Ectodermal cell (in vitro differentiated cells): ENCODE data around the gene BFSP2. TPM values are rescaled to one million over a fixed set of nuclear protein-coding genes. Genes with fewer than 3 reads are reported as not detected.

ENCODE experiments used
- H3K27ac ChIP-seq: 2 replicates; pipeline ENCODE4 v1.7.0; 2013; ENCODE audit warnings: mild to moderate bottlenecking, low read depth, low read length; ENCODE audit not compliant: insufficient read depth, poor library complexity, severe bottlenecking
- H3K27me3 ChIP-seq: 2 replicates; pipeline ENCODE4 v1.7.0; 2013; ENCODE audit warnings: mild to moderate bottlenecking, low read length; ENCODE audit not compliant: insufficient read depth, control insufficient read depth, poor library complexity, severe bottlenecking
- H3K36me3 ChIP-seq: one replicate; pipeline ENCODE4 v1.7.0; 2013; ENCODE audit warnings: low read length; ENCODE audit not compliant: control insufficient read depth, insufficient read depth
- H3K4me1 ChIP-seq: one replicate; pipeline ENCODE4 v1.7.0; 2013; ENCODE audit warnings: low read length; ENCODE audit not compliant: control insufficient read depth, insufficient read depth
- H3K4me3 ChIP-seq: 2 replicates; pipeline ENCODE4 v1.7.0; 2013; ENCODE audit warnings: low read depth, low read length, control low read depth; ENCODE audit not compliant: insufficient read depth
- H3K9me3 ChIP-seq: 2 replicates; pipeline ENCODE4 v1.7.0; 2013; ENCODE audit warnings: mild to moderate bottlenecking, low read length, moderate library complexity; ENCODE audit not compliant: control insufficient read depth
- WGBS, 2 experiments: methylation state at CpG; one replicate each; pipeline ENCODE4 v1.1.7; 2013; ENCODE audit warnings: missing lambda C conversion rate in 2 of 2; 5-methylcytosine and 5-hydroxymethylcytosine counted together
- polyA plus RNA-seq, 4 experiments: library from polyadenylated mRNA; stranded (reverse); fragments of 50-300 nt; gene quantifications; one replicate each; pipeline ENCODE4 v1.2.3, GENCODE V29; 2013

BFSP2 gene
- polyA plus RNA-seq (2013, experiment 1 of 4), result 2.3 TPM
- 0.71 TPM for polyA plus RNA-seq (2013, experiment 2 of 4)
- 0.53 TPM for polyA plus RNA-seq (2013, experiment 3 of 4)
- polyA plus RNA-seq (2013, experiment 4 of 4), result 1.2 TPM

- H3K4me1 ChIP-seq, result peaks cover 12% of the 10 kb centered on the region
- WGBS, 2 experiments, result 94 to 96% methylated on average over 15 of the region's 15 CpGs
These were observed at the start of gene BFSP2 for GRCh38 chr3:133400006-133400515. TSS of gene BFSP2 (plus strand) at chr3:133400056. CDS start at chr3:133400084, 28 bp downstream.

GRCh38 chr3:133354721-133355120, 45.1 kb upstream of the BFSP2 start:
- WGBS, 2 experiments, result 95 to 97% methylated on average over 3 to 4 of the region's 4 CpGs
- Histone ChIP-seq H3K36me3 (no peaks in the 10 kb centered on the region), H3K4me3 (no peak overlapping the region), H3K27ac (no peak overlapping the region), H3K4me1 (peaks cover 5% of the 10 kb centered on the region), H3K9me3 (no peaks in the 10 kb centered on the region), H3K27me3 (no peaks in the 10 kb centered on the region)

More at GRCh38 chr3:133400006-133400515, at the start of gene BFSP2:
- Histone ChIP-seq H3K27ac (no peak within 1 kb of the TSS), H3K36me3 (no peaks in the 10 kb centered on the region), H3K9me3 (no peaks in the 10 kb centered on the region), H3K4me3 (no peak within 1 kb of the TSS), H3K27me3 (no peaks in the 10 kb centered on the region)

- peaks cover 10% of the 10 kb centered on the region for H3K4me1 ChIP-seq
- H3K36me3 ChIP-seq, result no peaks in the 10 kb centered on the region
- WGBS, 2 experiments, result 89 to 93% methylated on average over 2 of the region's 2 CpGs
- H3K9me3 ChIP-seq, result no peaks in the 10 kb centered on the region
- no peak overlapping the region for H3K4me3 ChIP-seq
- no peak overlapping the region for H3K27ac ChIP-seq
- H3K27me3 ChIP-seq, result no peaks in the 10 kb centered on the region
These were observed 39.4 kb upstream of the BFSP2 start for GRCh38 chr3:133360476-133360875.

DNA sequence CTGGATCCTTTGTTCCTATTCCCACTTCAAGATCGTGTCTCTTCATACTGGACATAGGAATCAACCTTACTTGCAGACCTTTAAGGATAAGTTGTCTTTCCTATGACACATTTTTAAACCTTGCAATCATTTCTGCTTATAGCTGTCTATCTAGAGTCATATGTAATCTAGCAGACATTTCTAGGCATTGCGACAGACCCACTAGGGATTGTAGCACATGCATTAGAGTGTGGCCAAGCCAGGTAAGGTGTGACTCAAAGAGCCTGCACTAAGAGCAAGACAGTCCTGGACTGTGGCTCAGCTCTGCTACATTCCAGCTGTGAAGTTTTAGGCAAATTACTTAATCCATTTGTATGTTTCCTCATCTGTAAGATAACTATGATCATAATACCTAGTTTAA, 38.8 kb upstream of the BFSP2 start:
- H3K4me1 ChIP-seq, result peaks cover 10% of the 10 kb centered on the region
- no peaks in the 10 kb centered on the region for H3K9me3 ChIP-seq
- no peaks in the 10 kb centered on the region for H3K36me3 ChIP-seq
- no peak overlapping the region for H3K4me3 ChIP-seq
- H3K27ac ChIP-seq, result no peak overlapping the region
- no peaks in the 10 kb centered on the region for H3K27me3 ChIP-seq
- WGBS, 2 experiments, result 92 to 93% methylated on average over 2 of the region's 2 CpGs

DNA sequence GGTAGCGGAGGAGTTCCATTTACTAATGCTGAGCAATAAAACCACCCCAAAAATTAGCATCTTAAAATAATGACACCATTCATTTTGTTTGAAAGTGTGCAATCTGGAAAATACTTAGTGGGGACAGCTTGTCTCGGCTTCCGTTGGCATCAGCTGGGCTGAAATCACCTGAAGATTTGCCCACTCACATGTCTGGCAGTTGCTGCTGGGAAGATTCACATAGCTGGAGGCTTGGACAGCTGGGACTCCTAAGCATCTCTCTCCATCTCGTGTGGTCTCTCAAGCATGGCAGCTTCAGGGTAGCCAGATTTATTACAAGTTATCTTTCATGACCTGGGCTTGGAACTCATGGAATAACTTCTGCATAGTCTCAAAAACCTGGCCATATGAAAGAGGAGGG, 38.4 kb upstream of the BFSP2 start:
- WGBS, 2 experiments, result 94 to 96% methylated on average over 3 of the region's 4 CpGs

GRCh38 chr3:133362539-133362938, 37.3 kb upstream of the BFSP2 start:
- Histone ChIP-seq H3K4me1 (peaks cover 10% of the 10 kb centered on the region), H3K36me3 (no peaks in the 10 kb centered on the region), H3K9me3 (no peaks in the 10 kb centered on the region), H3K4me3 (no peak overlapping the region), H3K27me3 (no peaks in the 10 kb centered on the region), H3K27ac (no peak overlapping the region)
- WGBS, 2 experiments, result 87 to 89% methylated on average over 4 of the region's 4 CpGs

More for the DNA sequence above, 38.4 kb upstream of the BFSP2 start:
- Histone ChIP-seq H3K4me1 (peaks cover 10% of the 10 kb centered on the region), H3K27ac (no peak overlapping the region), H3K27me3 (no peaks in the 10 kb centered on the region), H3K4me3 (no peak overlapping the region), H3K36me3 (no peaks in the 10 kb centered on the region), H3K9me3 (no peaks in the 10 kb centered on the region)

GRCh38 chr3:133364704-133365103, 35.2 kb upstream of the BFSP2 start:
- Histone ChIP-seq H3K27me3 (no peaks in the 10 kb centered on the region), H3K9me3 (no peaks in the 10 kb centered on the region), H3K4me3 (no peak overlapping the region), H3K27ac (no peak overlapping the region), H3K4me1 (peaks cover 10% of the 10 kb centered on the region), H3K36me3 (no peaks in the 10 kb centered on the region)
- 97 to 98% methylated on average over 4 of the region's 4 CpGs for WGBS, 2 experiments

DNA sequence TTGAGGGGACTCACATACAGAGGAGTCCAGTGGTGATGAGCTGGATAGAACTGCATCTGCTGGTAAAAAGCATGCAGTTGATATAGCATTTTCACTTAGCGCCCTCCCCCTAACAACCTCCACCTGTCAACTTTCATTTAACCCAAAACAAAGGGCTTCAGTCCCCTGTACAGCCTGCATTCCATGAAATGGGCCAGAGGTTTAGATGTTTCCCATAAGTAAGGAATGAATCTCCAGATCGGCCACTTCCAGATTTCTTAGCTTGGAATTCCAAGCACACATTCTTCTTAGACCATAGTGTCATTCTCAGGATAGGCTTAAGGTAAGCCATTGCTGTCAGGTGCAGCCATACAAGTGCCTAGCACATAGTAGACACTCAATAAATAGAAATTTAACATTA, 32.9 kb upstream of the BFSP2 start:
- Histone ChIP-seq H3K27ac (no peak overlapping the region), H3K36me3 (no peaks in the 10 kb centered on the region), H3K9me3 (no peaks in the 10 kb centered on the region), H3K27me3 (no peaks in the 10 kb centered on the region), H3K4me3 (no peak overlapping the region), H3K4me1 (peaks cover 9% of the 10 kb centered on the region)
- WGBS, 2 experiments, result 90 to 95% methylated on average over 2 of the region's 2 CpGs

- H3K9me3 ChIP-seq, result no peaks in the 10 kb centered on the region
- 93 to 97% methylated on average over 3 of the region's 3 CpGs for WGBS, 2 experiments
- no peak overlapping the region for H3K4me3 ChIP-seq
- no peaks in the 10 kb centered on the region for H3K27me3 ChIP-seq
- H3K27ac ChIP-seq, result no peak overlapping the region
- H3K36me3 ChIP-seq, result no peaks in the 10 kb centered on the region
- H3K4me1 ChIP-seq, result peaks cover 5% of the 10 kb centered on the region
These were observed 32.5 kb upstream of the BFSP2 start for GRCh38 chr3:133367403-133367802.

GRCh38 chr3:133367956-133368355, 31.9 kb upstream of the BFSP2 start:
- Histone ChIP-seq H3K27ac (no peak overlapping the region), H3K9me3 (no peaks in the 10 kb centered on the region), H3K4me3 (no peak overlapping the region), H3K36me3 (no peaks in the 10 kb centered on the region), H3K27me3 (no peaks in the 10 kb centered on the region), H3K4me1 (no peaks in the 10 kb centered on the region)
- 90 to 95% methylated on average over 1 of the region's 1 CpG for WGBS, 2 experiments
